Spleen (tissue), 7 donors: Measurements from ENCODE around the gene LCE1A.

Experiments used
- POLR2A ChIP-seq, 3 donors: fragments of 450-650 bp; IDR thresholded peaks; one replicate each; pipeline ENCODE4 v1.5.1; 2017; ENCODE audit warnings: antibody characterized with exemption in 3 of 3, mild to moderate bottlenecking in 1 of 3
- TF ChIP-seq, protein P1 (sequence below), 11 experiments: fragments of 200-600 bp in 7 of 11; fragments of 450-650 bp in 4 of 11; sonication (generic) in 4 of 11; IDR thresholded peaks in 8 of 11; conservative IDR thresholded peaks in 3 of 11; 1 replicate in 7 of 11; 2 replicates in 4 of 11; pipeline versions ENCODE4 v1.4.0 to v1.8.0; 2016 to 2021; ENCODE audit warnings: antibody characterized with exemption in 11 of 11, inconsistent platforms in 4 of 11, mild to moderate bottlenecking in 1 of 11
- donor health status: DM: no; HTN: no; CAD: no; lungs with moderate emphysema.
- donor health status: DM: no; HTN: no; CAD: no.
- donor health status: DM: no; HTN: no; CAD: no.

DNA sequence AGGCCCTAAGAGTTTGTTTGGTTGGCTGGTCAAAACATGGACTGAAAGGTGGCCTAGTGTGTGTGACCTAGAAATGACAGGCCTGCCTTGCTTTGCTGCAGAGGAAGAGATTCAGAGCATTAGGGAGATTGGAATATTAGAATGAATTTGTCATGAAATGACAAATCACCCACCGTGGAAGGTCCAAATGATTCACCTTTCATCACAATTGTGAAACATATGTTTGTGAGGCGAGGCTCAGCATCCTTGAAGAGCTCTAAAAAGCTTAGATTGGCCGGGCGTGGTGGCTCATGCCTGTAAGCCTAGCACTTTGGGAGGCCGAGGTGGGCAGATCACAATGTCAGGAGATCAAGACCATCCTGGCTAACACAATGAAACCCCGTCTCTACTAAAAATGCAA is 10.0 kb upstream of the LCE1A start:
- TF ChIP-seq, protein P1, sequence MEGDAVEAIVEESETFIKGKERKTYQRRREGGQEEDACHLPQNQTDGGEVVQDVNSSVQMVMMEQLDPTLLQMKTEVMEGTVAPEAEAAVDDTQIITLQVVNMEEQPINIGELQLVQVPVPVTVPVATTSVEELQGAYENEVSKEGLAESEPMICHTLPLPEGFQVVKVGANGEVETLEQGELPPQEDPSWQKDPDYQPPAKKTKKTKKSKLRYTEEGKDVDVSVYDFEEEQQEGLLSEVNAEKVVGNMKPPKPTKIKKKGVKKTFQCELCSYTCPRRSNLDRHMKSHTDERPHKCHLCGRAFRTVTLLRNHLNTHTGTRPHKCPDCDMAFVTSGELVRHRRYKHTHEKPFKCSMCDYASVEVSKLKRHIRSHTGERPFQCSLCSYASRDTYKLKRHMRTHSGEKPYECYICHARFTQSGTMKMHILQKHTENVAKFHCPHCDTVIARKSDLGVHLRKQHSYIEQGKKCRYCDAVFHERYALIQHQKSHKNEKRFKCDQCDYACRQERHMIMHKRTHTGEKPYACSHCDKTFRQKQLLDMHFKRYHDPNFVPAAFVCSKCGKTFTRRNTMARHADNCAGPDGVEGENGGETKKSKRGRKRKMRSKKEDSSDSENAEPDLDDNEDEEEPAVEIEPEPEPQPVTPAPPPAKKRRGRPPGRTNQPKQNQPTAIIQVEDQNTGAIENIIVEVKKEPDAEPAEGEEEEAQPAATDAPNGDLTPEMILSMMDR (IDR thresholded peaks at IDR 0.05 in 8 of 11, conservative IDR thresholded peaks at IDR 0.05 in 3 of 11): no peak
- TF ChIP-seq POLR2A (IDR thresholded peaks at IDR 0.05): no peak
